ENCODE measurements around the gene SOX6.

Gene SOX6

DNA sequence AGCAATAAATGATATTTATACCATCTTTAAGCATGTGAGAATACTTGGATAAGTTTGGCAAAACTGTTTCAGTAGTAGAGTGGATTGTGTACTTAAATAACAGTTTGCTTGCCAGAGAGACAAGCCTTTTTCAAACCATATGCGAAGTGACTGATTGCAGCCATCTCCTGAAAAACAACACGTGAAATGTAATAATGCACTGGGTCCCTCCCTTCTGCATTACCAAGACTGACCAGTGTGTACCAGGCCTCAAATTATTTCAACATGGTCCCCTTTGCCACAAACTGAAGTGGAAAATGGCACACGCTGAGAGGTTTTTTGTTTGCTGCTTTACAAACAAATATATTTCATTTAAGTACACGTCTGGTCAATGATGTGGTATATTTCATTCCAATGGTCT lies 337.4 kb downstream of the SOX6 start:
- TF ChIP-seq, protein P1, sequence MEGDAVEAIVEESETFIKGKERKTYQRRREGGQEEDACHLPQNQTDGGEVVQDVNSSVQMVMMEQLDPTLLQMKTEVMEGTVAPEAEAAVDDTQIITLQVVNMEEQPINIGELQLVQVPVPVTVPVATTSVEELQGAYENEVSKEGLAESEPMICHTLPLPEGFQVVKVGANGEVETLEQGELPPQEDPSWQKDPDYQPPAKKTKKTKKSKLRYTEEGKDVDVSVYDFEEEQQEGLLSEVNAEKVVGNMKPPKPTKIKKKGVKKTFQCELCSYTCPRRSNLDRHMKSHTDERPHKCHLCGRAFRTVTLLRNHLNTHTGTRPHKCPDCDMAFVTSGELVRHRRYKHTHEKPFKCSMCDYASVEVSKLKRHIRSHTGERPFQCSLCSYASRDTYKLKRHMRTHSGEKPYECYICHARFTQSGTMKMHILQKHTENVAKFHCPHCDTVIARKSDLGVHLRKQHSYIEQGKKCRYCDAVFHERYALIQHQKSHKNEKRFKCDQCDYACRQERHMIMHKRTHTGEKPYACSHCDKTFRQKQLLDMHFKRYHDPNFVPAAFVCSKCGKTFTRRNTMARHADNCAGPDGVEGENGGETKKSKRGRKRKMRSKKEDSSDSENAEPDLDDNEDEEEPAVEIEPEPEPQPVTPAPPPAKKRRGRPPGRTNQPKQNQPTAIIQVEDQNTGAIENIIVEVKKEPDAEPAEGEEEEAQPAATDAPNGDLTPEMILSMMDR (IDR thresholded peaks at IDR 0.05): no peak
- Mint-ChIP-seq H3K36me3 (ENCODE audit: low read depth) (no peaks in the 10 kb centered on the region), H3K27me3 (ENCODE audit: low read depth, poor library complexity) (no peaks in the 10 kb centered on the region), H3K9me3 (no peaks in the 10 kb centered on the region), H3K4me1 (peaks cover 58% of the 10 kb centered on the region), H3K27ac (no peak overlapping the region), H3K4me3 (no peak overlapping the region)
- DNase-seq: no peak

DNA sequence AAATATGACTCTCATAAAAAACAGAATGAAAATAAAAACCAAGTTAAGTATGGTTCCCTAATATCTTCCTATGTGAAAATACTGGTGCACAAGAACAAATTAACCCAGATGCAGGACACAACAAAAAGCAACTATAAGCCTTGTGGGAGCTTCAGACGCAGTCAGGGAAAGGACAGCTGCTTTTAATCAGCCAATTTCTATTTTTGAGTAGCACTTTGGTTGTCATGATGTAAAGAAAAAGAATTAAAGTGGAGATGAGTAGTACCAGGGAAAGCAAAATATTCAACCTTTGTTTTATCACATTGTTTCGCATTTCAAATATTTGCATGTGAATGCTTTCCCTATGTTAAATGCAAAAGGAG lies 339.9 kb downstream of the SOX6 start:
- no peak for DNase-seq
- Mint-ChIP-seq H3K36me3 (ENCODE audit: low read depth) (no peaks in the 10 kb centered on the region), H3K9me3 (no peaks in the 10 kb centered on the region), H3K27ac (no peak overlapping the region), H3K4me1 (peaks cover 83% of the 10 kb centered on the region), H3K4me3 (no peak overlapping the region), H3K27me3 (ENCODE audit: low read depth, poor library complexity) (no peaks in the 10 kb centered on the region)
- TF ChIP-seq, protein P1 (IDR thresholded peaks at IDR 0.05): no peak

DNA sequence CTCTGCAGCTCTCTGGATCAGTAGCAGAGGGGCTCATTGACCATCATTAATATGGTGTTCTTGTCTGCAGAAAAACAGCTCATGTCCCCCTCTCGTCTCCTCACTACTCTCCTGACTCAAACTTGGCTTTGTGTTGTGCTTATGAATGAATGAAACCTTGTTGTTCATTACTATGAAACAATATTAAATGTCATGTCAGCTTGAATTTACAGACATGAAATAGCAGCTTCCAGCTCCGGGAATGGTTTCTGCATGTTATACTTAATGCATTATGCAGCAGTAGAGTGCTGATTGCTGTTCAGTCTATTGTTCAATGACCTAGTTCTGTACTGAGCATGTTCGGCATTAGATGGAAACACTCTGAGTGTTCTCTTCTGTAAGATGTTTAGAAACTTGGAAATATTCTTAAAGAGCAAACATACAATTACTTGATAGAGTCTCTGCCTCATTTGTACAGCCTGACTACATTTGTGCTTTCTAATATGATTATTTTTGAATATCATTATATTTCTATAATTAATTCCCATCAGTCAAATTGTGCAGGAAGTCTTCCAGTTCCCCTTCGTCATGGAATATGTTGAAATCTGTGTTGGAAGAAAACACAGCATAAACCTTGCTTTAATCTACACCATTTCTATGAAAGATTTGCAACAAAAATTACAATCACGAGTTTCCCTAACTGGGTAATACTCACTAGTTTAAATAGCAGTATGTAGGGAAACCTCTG lies 340.4 kb downstream of the SOX6 start:
- H3K9me3 Mint-ChIP-seq: no peaks in the 10 kb centered on the region
- H3K36me3 Mint-ChIP-seq (ENCODE audit: low read depth): no peaks in the 10 kb centered on the region
- peaks cover 89% of the 10 kb centered on the region for H3K4me1 Mint-ChIP-seq
- H3K4me3 Mint-ChIP-seq: no peak overlapping the region
- no peaks in the 10 kb centered on the region for H3K27me3 Mint-ChIP-seq (ENCODE audit: low read depth, poor library complexity)
- peak overlapping the region; percentile 90 for H3K27ac Mint-ChIP-seq
- TF ChIP-seq, protein P1 (IDR thresholded peaks at IDR 0.05): no peak
- DNase-seq: no peak

GRCh38 chr11:16013649-16014275 lies 342.6 kb downstream of the SOX6 start:
- TF ChIP-seq, protein P1 (IDR thresholded peaks at IDR 0.05): no peak
- Mint-ChIP-seq H3K4me3 (peak overlapping the region; percentile 16), H3K27me3 (ENCODE audit: low read depth, poor library complexity) (no peaks in the 10 kb centered on the region), H3K4me1 (peaks cover 89% of the 10 kb centered on the region), H3K36me3 (ENCODE audit: low read depth) (no peaks in the 10 kb centered on the region), H3K9me3 (no peaks in the 10 kb centered on the region), H3K27ac (peak overlapping the region; percentile 92)
- peak; percentile 38 for DNase-seq

DNA sequence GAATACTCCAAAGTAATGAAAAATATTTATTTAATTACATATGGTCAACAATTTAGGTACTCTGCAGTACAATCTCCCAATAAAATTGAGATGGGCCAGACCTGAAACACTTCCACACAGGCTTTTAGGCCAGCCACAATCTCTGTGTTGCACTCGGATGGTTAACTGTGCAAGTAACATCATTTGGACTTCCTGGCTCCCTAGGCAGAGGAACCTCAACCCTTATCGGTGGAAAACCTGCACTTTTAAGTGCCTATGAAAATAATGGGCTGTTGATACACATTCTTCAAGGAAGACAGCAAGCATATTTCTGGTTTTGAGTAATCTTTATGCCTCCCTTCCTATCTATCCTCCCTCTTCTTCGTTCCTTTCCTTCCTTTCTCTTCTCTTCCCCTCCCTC lies 343.1 kb downstream of the SOX6 start:
- peak overlapping the region; percentile 92 for H3K27ac Mint-ChIP-seq
- no peaks in the 10 kb centered on the region for H3K9me3 Mint-ChIP-seq
- no peak overlapping the region for H3K4me3 Mint-ChIP-seq
- DNase-seq: no peak
- H3K4me1 Mint-ChIP-seq: peaks cover 86% of the 10 kb centered on the region
- TF ChIP-seq, protein P1 (IDR thresholded peaks at IDR 0.05): no peak
- no peaks in the 10 kb centered on the region for H3K36me3 Mint-ChIP-seq (ENCODE audit: low read depth)
- no peaks in the 10 kb centered on the region for H3K27me3 Mint-ChIP-seq (ENCODE audit: low read depth, poor library complexity)

All from nephron progenitor cell (in vitro differentiated cells).